Stimulated activated CD4-positive, alpha-beta T cell treated with anti-CD3 and anti-CD28 coated beads, TNF-alpha, amount 100 ng/mL, for 1 hour (primary cell): ENCODE results near the gene FGFBP2.
"Not testable (repeated sequence)": the region's sequence is repeated elsewhere in the genome, so short reads cannot be mapped to it uniquely, and the experiment has no call there.

ENCODE experiments used
- DNase-seq, 3 donors: peaks; one replicate each; pipeline ENCODE4 v3.0.0-alpha.2; 2020; ENCODE audit warnings: low read depth in 3 of 3, low spot score in 1 of 3

Gene FGFBP2

GRCh38 chr4:15931451-15932210 lies 31.3 kb downstream of the FGFBP2 start:
- DNase-seq = no peak

- no peak for DNase-seq
Measured at GRCh38 chr4:15930314-15930713, 32.7 kb downstream of the FGFBP2 start.

GRCh38 chr4:15929540-15929939 lies 33.4 kb downstream of the FGFBP2 start:
- no peak for DNase-seq

- no peak for DNase-seq
Measured at GRCh38 chr4:15928883-15929282, 34.1 kb downstream of the FGFBP2 start.

- no peak for DNase-seq
Measured at GRCh38 chr4:15926486-15926885, 36.5 kb downstream of the FGFBP2 start.

- DNase-seq = no peak
Measured at GRCh38 chr4:15925830-15926229, 37.1 kb downstream of the FGFBP2 start.

- DNase-seq = no peak
Measured at GRCh38 chr4:15921592-15921932, 41.4 kb downstream of the FGFBP2 start.

- no peak for DNase-seq
Measured at GRCh38 chr4:15920723-15921591, 42.0 kb downstream of the FGFBP2 start.

- no peak for DNase-seq
Measured at GRCh38 chr4:15918484-15919129, 44.4 kb downstream of the FGFBP2 start.

- DNase-seq = no peak
Measured at GRCh38 chr4:15917297-15917696, 45.7 kb downstream of the FGFBP2 start.

GRCh38 chr4:15916358-15916757 lies 46.6 kb downstream of the FGFBP2 start:
- not testable (repeated sequence) for DNase-seq

- DNase-seq = no peak
Measured at GRCh38 chr4:15914736-15915135, 48.2 kb downstream of the FGFBP2 start.

GRCh38 chr4:15914291-15914690 lies 48.7 kb downstream of the FGFBP2 start:
- DNase-seq = no peak

- DNase-seq = no peak
Measured at GRCh38 chr4:15913631-15913970, 49.4 kb downstream of the FGFBP2 start.

GRCh38 chr4:15912961-15913630 lies 49.9 kb downstream of the FGFBP2 start:
- no peak for DNase-seq

GRCh38 chr4:15912236-15912635 lies 50.7 kb downstream of the FGFBP2 start:
- DNase-seq = no peak
